ENCODE measurements around the gene GSE1. TPM values are rescaled to one million over a fixed set of nuclear protein-coding genes. Genes with fewer than 3 reads are reported as not detected.
A peak's percentile ranks its signal among the peaks of the same experiment; 100 is the strongest.

GSE1 gene
- total and polyA plus RNA-seq, 2 experiments from 2014 or later: 32.4 to 135 TPM

- Histone ChIP-seq H2AFZ (no peak overlapping the region), H3K36me3 (ENCODE audit: insufficient read depth) (no peaks in the 10 kb centered on the region), H3K27ac (ENCODE audit: low read depth) (no peak overlapping the region), H3K4me2 (peak overlapping the region; percentile 76; the same call in 1 of the 2 replicates), H3K27me3 (ENCODE audit: insufficient read depth) (peaks cover 16% of the 10 kb centered on the region), H3K79me2 (replicated peaks; ENCODE audit: insufficient read depth) (peaks cover 51% of the 10 kb centered on the region), H3K4me1 (ENCODE audit: insufficient read depth) (peaks cover 90% of the 10 kb centered on the region), H3K9me2 (ENCODE audit: insufficient read depth) (no peaks in the 10 kb centered on the region), H3F3A (replicated peaks; ENCODE audit: low read depth) (peaks cover 36% of the 10 kb centered on the region), H3K4me3 (no peak overlapping the region), H4K20me1 (replicated peaks; ENCODE audit: insufficient read depth) (no peaks in the 10 kb centered on the region; the same call in 1 of the 2 replicates)
- H3K4me3 Mint-ChIP-seq: no peak overlapping the region; the same call in 2 of the 3 replicates
- TF ChIP-seq ETS1 (IDR thresholded peaks at IDR 0.05) (no peak), POLR2AphosphoS5 (IDR thresholded peaks at IDR 0.05; ENCODE audit: low read depth) (no peak), ZNF331 (CRISPR knock-in tag; IDR thresholded peaks at IDR 0.05; ENCODE audit: low read depth) (no peak), REST (IDR thresholded peaks at IDR 0.05; ENCODE audit: unreplicated experiment) (no peak), CREB1 (CRISPR knock-in tag; IDR thresholded peaks at IDR 0.05; ENCODE audit: low read depth) (no peak)
- ATAC-seq (no peak), DNase-seq (ENCODE audit: low spot score) (no peak)
- H3K27ac Mint-ChIP-seq: no peak overlapping the region
- peaks cover 62% of the 10 kb centered on the region for H3K27me3 Mint-ChIP-seq (ENCODE audit: insufficient read depth, low read depth, poor library complexity)
- peaks cover 5% of the 10 kb centered on the region for H3K36me3 Mint-ChIP-seq (ENCODE audit: low read depth)
- peaks cover 8% of the 10 kb centered on the region; the same call in 2 of the 3 replicates for H3K9me3 Mint-ChIP-seq
- H3K4me1 Mint-ChIP-seq: peaks cover 94% of the 10 kb centered on the region
Observed at GRCh38 chr16:85580684-85581083, 32.4 kb upstream of the GSE1 start.

- H3K27me3 Mint-ChIP-seq (ENCODE audit: insufficient read depth, low read depth, poor library complexity): peaks cover 59% of the 10 kb centered on the region
- H3K4me3 Mint-ChIP-seq: peak overlapping the region; percentile 39; the same call in 1 of the 3 replicates
- H3K27me3 ChIP-seq (ENCODE audit: insufficient read depth): peaks cover 16% of the 10 kb centered on the region
- H3F3A ChIP-seq (replicated peaks; ENCODE audit: low read depth): peaks cover 35% of the 10 kb centered on the region
- H2AFZ ChIP-seq: no peak overlapping the region
- peaks cover 95% of the 10 kb centered on the region for H3K4me1 ChIP-seq (ENCODE audit: insufficient read depth)
- DNase-seq (ENCODE audit: low spot score): no peak
- H3K36me3 Mint-ChIP-seq (ENCODE audit: low read depth): peaks cover 5% of the 10 kb centered on the region
- TF ChIP-seq CREB1 (CRISPR knock-in tag; IDR thresholded peaks at IDR 0.05; ENCODE audit: low read depth) (no peak), POLR2AphosphoS5 (IDR thresholded peaks at IDR 0.05; ENCODE audit: low read depth) (no peak), EZH2phosphoT487 (IDR thresholded peaks at IDR 0.05; ENCODE audit: unreplicated experiment) (no peak), ZNF462 (CRISPR knock-in tag; IDR thresholded peaks at IDR 0.05) (no peak), NANOG (IDR thresholded peaks at IDR 0.05; ENCODE audit: borderline replicate concordance) (no peak)
- no peaks in the 10 kb centered on the region; the same call in 1 of the 2 replicates for H4K20me1 ChIP-seq (replicated peaks; ENCODE audit: insufficient read depth)
- H3K4me2 ChIP-seq: peak overlapping the region; percentile 76
- H3K27ac Mint-ChIP-seq: no peak overlapping the region; the same call in 1 of the 2 replicates
- no peak overlapping the region for H3K27ac ChIP-seq (ENCODE audit: low read depth)
- peaks cover 93% of the 10 kb centered on the region for H3K4me1 Mint-ChIP-seq
- H3K9me2 ChIP-seq (ENCODE audit: insufficient read depth): no peaks in the 10 kb centered on the region
- no peak for ATAC-seq
- H3K79me2 ChIP-seq (replicated peaks; ENCODE audit: insufficient read depth): peaks cover 52% of the 10 kb centered on the region
- H3K9me3 Mint-ChIP-seq: peaks cover 8% of the 10 kb centered on the region; the same call in 2 of the 3 replicates
- H3K4me3 ChIP-seq: no peak overlapping the region
- no peaks in the 10 kb centered on the region for H3K36me3 ChIP-seq (ENCODE audit: insufficient read depth)
Observed at GRCh38 chr16:85582229-85582991, 30.7 kb upstream of the GSE1 start.
